Erythroblast (primary cell): ENCODE measurements around the gene CST2.

ENCODE experiments used
- GATA1 ChIP-seq: IDR thresholded peaks from 2 replicates; pipeline ENCODE4 v1.6.1; 2011; ENCODE audit warnings: low read depth, mild to moderate bottlenecking, control low read depth, low read length, moderate library complexity
- POLR2A ChIP-seq: IDR thresholded peaks from 2 replicates; pipeline ENCODE4 v1.6.1; 2011; ENCODE audit warnings: mild to moderate bottlenecking, low read length

DNA sequence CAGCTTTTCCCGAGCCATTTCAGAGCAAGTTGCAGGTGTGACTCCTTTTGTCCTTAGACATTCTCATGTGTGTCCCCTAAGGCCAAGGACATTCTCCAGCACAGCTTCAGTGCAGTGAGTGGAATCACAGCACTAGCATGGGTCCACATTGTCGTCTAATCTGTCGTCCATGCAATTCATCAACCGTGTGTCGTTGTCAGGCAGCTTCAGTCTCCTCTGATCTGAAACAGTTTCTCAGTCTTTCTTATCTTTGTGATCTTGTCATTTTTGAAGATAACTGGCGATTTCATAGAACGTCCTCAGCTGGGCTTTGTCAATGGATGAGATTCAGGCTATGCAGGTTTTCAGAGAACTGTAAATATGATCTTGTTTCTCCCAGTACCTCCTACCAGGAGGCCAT lies 31.7 kb downstream of the CST2 start:
- TF ChIP-seq POLR2A (no peak), GATA1 (no peak)
